NK-92 treated with Interleukin-12 subunit alpha and Interleukin-12 subunit beta, amount 100 ng/mL, for 24 hours (cell line): Measurements from ENCODE around the gene CD36.

Experiments used
- DNase-seq: peaks from one replicate; lab custom pipeline; 2025; lab: John Stamatoyannopoulos, UW

The CD36 gene

GRCh38 chr7:80705130-80705781 lies 66.8 kb downstream of the CD36 start:
- DNase-seq, result no peak

- DNase-seq, result no peak
These were observed 68.9 kb downstream of the CD36 start for GRCh38 chr7:80707318-80707717.

GRCh38 chr7:80708123-80708522 lies 69.7 kb downstream of the CD36 start:
- no peak for DNase-seq

- no peak for DNase-seq
These were observed 73.1 kb downstream of the CD36 start for GRCh38 chr7:80711531-80711930.

- no peak for DNase-seq
These were observed 80.8 kb downstream of the CD36 start for GRCh38 chr7:80719261-80719660.

- no peak for DNase-seq
These were observed 81.7 kb downstream of the CD36 start for GRCh38 chr7:80720146-80720545.

- no peak for DNase-seq
These were observed 83.6 kb downstream of the CD36 start for GRCh38 chr7:80721883-80722615.

- no peak for DNase-seq
These were observed 84.3 kb downstream of the CD36 start for GRCh38 chr7:80722616-80723195.

- DNase-seq, result no peak
These were observed 85.9 kb downstream of the CD36 start for GRCh38 chr7:80724249-80724871.

GRCh38 chr7:80725181-80725611 lies 86.8 kb downstream of the CD36 start:
- DNase-seq, result no peak
